ENCODE data around the gene PRDM16. TPM values are rescaled to one million over a fixed set of nuclear protein-coding genes. Genes with fewer than 3 reads are reported as not detected.

The PRDM16 gene
- total and polyA plus RNA-seq, 8 donors = 9.6 to 18.0 (median 14.7) TPM

DNA sequence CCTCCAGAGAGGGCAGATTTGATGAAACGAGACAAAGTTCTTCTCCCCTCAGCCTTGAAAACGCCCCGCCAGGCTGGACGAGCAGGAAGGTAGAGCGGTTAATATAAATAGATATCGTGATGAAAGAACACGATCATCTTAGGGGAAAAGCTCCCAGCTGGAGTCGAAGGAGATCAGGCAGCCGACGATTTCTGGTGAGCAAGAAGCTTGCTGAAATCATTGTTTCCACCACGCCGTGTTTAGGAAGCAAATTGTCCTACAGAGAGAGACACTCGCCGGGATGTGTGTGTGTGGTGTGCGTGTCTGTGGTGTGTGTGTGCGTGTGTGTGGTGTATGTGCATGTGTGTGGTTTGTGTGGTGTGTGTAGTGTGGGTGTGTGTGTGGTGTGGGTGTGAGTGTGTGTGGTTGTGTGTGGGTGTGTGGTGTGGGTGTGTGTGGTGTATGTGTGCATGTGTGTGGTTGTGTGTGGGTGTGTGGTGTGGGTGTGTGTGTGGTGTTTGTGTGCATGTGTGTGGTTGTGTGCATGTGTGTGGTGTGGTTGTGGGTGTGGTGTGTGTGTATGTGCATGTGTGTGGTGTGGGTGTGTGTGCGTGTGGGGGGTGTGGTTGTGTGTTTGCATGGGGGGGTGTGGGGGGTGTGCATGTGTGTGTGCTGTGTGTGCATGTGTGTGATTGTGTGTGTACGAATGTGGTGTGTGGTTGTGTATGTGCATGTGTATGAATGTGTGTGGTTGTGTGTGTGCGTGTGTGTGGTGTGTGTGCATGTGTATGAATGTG is 340.6 kb downstream of the PRDM16 start:
- H3K27me3 ChIP-seq = peaks cover 0 to 43% of the 10 kb centered on the region in 2 donors
- no peak overlapping the region for H3K27ac ChIP-seq
- TF ChIP-seq, protein P1, sequence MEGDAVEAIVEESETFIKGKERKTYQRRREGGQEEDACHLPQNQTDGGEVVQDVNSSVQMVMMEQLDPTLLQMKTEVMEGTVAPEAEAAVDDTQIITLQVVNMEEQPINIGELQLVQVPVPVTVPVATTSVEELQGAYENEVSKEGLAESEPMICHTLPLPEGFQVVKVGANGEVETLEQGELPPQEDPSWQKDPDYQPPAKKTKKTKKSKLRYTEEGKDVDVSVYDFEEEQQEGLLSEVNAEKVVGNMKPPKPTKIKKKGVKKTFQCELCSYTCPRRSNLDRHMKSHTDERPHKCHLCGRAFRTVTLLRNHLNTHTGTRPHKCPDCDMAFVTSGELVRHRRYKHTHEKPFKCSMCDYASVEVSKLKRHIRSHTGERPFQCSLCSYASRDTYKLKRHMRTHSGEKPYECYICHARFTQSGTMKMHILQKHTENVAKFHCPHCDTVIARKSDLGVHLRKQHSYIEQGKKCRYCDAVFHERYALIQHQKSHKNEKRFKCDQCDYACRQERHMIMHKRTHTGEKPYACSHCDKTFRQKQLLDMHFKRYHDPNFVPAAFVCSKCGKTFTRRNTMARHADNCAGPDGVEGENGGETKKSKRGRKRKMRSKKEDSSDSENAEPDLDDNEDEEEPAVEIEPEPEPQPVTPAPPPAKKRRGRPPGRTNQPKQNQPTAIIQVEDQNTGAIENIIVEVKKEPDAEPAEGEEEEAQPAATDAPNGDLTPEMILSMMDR (IDR thresholded peaks at IDR 0.05) = no peak
- intact Hi-C loops (cut with DNase I) = no loop called here
- no peak overlapping the region for H3K4me3 ChIP-seq
- no peaks in the 10 kb centered on the region for H3K36me3 ChIP-seq
- DNase-seq (no peak), ATAC-seq (no peak)
- H3K4me1 ChIP-seq = no peaks in the 10 kb centered on the region
- H3K9me3 ChIP-seq = no peaks in the 10 kb centered on the region

GRCh38 chr1:3410142-3410925 is 341.3 kb downstream of the PRDM16 start:
- Histone ChIP-seq H3K36me3 (no peaks in the 10 kb centered on the region), H3K9me3 (no peaks in the 10 kb centered on the region), H3K27me3 (peaks cover 0 to 35% of the 10 kb centered on the region in 2 donors), H3K27ac (no peak overlapping the region), H3K4me1 (no peaks in the 10 kb centered on the region), H3K4me3 (no peak overlapping the region)
- DNase-seq (peak in 2 of 4 donors; percentile 57 to 70), ATAC-seq (peak; percentile 66)
- intact Hi-C loops (cut with DNase I) = no loop called here
- TF ChIP-seq, protein P1 (IDR thresholded peaks at IDR 0.05) = peak; percentile 25 to 42

- ATAC-seq = no peak
- Histone ChIP-seq H3K4me1 (no peaks in the 10 kb centered on the region), H3K27ac (no peak overlapping the region), H3K9me3 (peaks cover 0 to 4% of the 10 kb centered on the region in 2 donors), H3K36me3 (no peaks in the 10 kb centered on the region), H3K4me3 (no peak overlapping the region), H3K27me3 (peaks cover 0 to 21% of the 10 kb centered on the region in 2 donors)
- intact Hi-C loops (cut with DNase I) = no loop called here
- TF ChIP-seq, protein P1 (IDR thresholded peaks at IDR 0.05) = no peak
- DNase-seq = no peak
These were observed 342.8 kb downstream of the PRDM16 start for GRCh38 chr1:3411806-3412205.

GRCh38 chr1:3412376-3412775 is 343.4 kb downstream of the PRDM16 start:
- intact Hi-C loops (cut with DNase I) = no loop called here
- H3K27ac ChIP-seq = no peak overlapping the region
- H3K36me3 ChIP-seq = no peaks in the 10 kb centered on the region
- TF ChIP-seq, protein P1 (IDR thresholded peaks at IDR 0.05) = no peak
- no peaks in the 10 kb centered on the region for H3K4me1 ChIP-seq
- H3K27me3 ChIP-seq = peaks cover 0 to 16% of the 10 kb centered on the region in 2 donors
- H3K9me3 ChIP-seq = peaks cover 0 to 9% of the 10 kb centered on the region in 2 donors
- no peak overlapping the region for H3K4me3 ChIP-seq
- DNase-seq = no peak
- no peak for ATAC-seq

Data from left lung (tissue), 10 donors.